ENCODE results near the gene LAT.

Gene LAT

GRCh38 chr16:29009050-29009837 is 24.4 kb downstream of the LAT start:
- DNase-seq (ENCODE audit: low spot score) = no peak

- DNase-seq (ENCODE audit: low spot score) = no peak
Observed at GRCh38 chr16:29009838-29010166, 24.9 kb downstream of the LAT start.

DNA sequence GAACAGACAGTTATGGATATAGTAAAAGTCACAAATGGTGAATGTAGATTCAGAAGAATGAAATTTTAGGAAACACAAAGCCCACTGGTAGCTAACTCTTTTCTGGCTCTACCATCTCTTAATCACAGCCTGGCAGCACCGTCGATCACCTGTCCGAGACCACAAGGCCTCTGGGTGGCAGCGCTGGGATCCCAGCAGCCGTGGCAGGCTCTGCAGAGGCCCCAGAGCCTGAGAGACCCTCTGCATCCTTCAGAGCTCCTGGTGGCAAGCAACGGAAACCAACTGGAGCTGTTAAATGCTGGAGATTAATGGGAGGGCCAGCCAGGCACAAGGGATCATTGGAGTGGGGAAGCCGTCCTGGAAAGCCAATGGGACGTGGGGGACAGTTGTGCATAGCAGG is 26.3 kb downstream of the LAT start:
- peak; percentile 16 for DNase-seq (ENCODE audit: low spot score)

GRCh38 chr16:29011851-29012250 is 27.0 kb downstream of the LAT start:
- no peak for DNase-seq (ENCODE audit: low spot score)

DNA sequence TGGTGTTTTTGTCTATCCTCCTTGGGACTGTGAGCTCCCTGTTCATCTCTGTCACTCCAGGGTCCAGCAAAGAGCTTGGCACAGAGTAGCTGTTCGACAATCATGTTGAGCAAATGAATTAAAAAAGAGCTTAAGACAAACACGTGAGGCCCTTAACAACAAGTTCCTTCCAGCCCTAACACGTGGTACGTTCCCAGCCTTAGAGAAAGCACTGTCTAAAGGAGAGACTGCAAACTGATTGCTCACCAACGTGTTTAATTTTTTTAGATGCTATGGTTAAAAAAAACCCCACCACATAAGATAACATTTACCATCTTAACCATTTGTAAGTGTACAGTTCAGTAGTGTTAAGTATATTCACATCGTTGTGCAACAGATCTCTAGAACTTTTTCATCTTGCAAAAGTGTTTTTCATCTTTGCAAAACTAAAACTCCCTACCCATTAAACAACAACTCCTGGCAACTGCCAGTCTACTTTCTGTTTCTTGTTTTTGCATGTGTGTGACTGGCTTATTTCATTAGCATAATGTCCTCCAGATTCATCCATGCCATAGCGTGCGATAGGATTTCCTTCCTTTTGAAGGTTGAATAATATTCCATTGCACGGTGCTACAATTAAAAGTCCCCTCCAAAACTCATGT is 28.2 kb downstream of the LAT start:
- DNase-seq (ENCODE audit: low spot score) = no peak

- DNase-seq (ENCODE audit: low spot score) = no peak
Observed at GRCh38 chr16:29014561-29015069, 29.8 kb downstream of the LAT start.

DNA sequence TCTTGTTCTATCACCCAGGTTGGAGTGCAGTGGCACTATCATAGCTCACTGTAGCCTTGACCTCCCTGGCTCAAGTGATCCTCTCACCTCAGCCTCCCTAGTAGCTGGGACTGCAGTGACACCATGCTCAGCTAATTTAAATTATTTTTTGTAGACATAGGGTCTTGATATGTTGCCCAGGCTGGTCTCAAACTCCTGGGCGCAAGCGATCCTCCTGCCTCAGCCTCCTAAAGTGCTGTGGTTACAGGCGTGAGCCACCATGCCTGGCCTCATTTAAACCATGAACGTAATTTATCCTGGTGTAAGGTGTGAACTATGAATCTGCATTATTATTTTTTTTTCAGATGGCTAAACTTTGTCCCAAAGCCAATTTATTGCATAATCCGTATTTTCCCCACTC is 37.3 kb downstream of the LAT start:
- no peak for DNase-seq (ENCODE audit: low spot score)

DNA sequence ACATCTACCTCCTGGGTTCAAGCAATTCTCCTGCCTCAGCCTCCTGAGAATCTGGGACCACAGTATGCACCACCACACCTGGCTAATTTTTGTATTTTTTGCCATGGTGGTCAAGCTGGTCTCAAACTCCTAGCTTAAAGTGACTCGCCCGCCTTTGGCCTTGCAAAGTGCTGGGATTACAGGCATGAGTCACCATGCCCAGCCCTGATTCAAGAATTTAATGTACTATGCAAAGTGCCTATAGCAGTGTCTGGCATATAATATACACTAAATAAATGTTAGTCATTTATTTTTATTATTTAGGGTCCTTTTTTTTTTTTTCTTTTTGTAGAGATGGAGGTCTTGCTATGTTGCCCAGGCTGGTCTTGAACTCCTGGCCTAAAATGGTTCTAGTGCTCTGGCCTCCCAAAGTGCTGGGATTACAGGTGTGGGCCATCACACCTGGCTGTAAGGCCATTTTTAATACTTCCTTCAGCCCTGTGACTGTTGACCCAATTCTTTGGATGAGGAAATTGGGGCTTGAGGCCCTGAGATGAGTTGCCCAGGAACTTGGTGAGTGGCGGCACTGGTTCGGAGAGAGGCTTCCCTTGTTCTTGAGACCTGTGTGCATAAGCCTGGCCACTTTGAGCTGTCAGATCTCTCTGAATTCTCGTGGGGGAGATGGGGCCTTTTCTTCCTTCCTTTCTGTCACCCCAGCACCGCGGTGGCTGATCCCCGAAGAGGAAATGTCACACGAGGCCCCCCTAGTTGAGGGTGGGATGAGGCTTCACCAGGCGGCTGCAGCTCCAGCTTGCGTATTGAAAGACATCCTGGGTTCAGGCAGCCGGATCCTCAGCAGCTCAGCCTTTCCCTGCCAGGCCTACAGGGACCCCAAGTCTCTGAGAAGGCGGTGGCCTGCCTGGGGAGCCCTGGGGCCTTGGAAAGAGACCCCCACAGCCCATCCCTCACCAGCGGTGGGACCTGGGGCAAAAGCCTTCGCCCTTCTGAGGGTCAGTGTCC is 38.7 kb downstream of the LAT start:
- DNase-seq (ENCODE audit: low spot score) = no peak

GRCh38 chr16:29024278-29024677 is 39.4 kb downstream of the LAT start:
- DNase-seq (ENCODE audit: low spot score) = no peak

DNA sequence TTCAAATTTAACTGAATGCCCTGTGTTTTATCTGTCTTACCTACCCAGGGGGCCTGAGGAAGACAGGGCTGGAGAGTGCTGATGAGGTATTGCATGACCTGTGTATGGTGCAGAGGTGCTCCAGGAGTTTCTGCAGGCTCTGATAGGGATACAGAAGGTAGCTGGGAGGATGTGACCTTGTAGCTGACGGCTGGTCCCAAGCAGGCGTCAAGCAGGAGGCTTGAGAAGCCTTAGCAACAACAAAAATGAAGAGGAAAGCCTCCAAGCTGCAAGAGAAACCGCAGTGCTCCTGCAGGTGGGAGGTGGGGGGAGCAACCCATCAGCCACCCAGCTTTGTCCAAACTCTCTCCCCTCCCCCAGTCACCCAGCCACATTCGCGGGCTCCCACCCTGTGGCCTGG is 40.4 kb downstream of the LAT start:
- no peak for DNase-seq (ENCODE audit: low spot score)

DNA sequence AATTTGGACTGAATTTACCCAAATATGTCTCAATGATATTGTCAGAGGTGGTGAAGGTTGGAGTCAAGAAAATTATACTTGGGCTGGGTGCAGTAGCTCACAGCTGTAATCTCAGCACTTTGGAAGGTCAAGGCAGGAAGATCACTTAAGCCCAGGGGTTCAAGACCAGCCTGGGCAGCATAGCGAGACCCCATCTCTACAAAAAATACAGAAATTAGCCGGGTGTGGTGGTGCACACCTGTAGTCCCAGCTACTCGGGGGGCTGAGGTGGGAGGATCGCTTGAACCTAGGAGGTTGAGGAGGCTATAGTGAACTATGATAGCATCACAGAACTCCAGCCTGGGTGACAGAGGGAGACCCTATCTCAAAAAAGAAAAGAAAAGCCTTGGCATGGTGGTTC is 40.9 kb downstream of the LAT start:
- no peak for DNase-seq (ENCODE audit: low spot score)

DNA sequence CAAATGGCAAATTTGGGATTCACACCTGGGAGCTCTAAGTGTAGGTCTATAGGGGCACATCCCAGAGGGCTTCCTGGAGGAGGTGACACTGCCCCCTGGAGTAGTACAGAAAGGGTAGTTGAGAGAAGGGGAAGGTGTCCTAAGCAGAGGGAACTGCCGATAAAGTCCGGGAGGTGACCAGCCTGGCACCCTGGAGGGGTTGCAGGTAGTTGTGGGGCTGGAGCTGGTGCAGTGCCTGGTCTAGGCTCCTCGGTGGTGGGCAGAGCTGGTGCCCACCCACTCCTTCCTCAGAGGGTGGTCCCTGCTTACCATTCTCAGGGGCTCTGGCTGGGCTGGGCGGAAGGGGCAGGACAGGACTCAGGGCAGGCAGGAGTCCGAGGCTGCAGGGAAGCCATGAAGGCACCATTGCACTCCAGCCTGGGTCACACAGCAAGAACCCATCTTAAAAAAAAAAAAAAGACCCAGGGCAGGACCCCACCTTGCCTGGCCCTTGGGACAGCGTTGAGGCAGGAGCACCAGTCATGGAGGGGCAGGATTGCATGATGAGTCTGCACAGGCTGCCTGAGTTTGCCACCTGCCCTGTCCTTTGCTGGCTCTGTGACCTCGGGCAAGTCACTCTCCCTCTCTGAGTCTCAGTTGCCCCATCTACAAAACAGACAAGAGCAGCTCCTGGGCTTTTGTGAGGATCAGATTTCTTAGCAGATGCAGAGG is 43.8 kb downstream of the LAT start:
- DNase-seq (ENCODE audit: low spot score) = no peak

GRCh38 chr16:29029168-29029994 is 44.5 kb downstream of the LAT start:
- DNase-seq (ENCODE audit: low spot score) = no peak

- no peak for DNase-seq (ENCODE audit: low spot score)
Observed at GRCh38 chr16:29030086-29030840, 45.4 kb downstream of the LAT start.

All from NAMALWA (cell line).